CD4-positive, alpha-beta T cell treated with Interleukin-15 for 1 hour (primary cell): Measurements from ENCODE around the gene PLCB2.

Experiments
- DNase-seq: peaks from one replicate; pipeline ENCODE4 v3.0.0-alpha.2; 2020

The PLCB2 gene

GRCh38 chr15:40307421-40308211 is at the start of gene PLCB2:
PLCB2 (minus strand) TSS chr15:40307935; CDS start chr15:40307672, 263 bp downstream.
- DNase-seq = peak; percentile 70

- DNase-seq = no peak
These were observed 49.5 kb upstream of the PLCB2 start for GRCh38 chr15:40357246-40357645.

- DNase-seq = no peak
These were observed 48.3 kb upstream of the PLCB2 start for GRCh38 chr15:40355976-40356585.

GRCh38 chr15:40354408-40355171 is 46.9 kb upstream of the PLCB2 start:
- DNase-seq = no peak

GRCh38 chr15:40353697-40354096 is 46.0 kb upstream of the PLCB2 start:
- DNase-seq = no peak

GRCh38 chr15:40352281-40352901 is 44.7 kb upstream of the PLCB2 start:
- no peak for DNase-seq

GRCh38 chr15:40349163-40349562 is 41.4 kb upstream of the PLCB2 start:
- no peak for DNase-seq

- DNase-seq = no peak
These were observed 40.7 kb upstream of the PLCB2 start for GRCh38 chr15:40348474-40348870.

- no peak for DNase-seq
These were observed 40.1 kb upstream of the PLCB2 start for GRCh38 chr15:40347559-40348473.

- no peak for DNase-seq
These were observed 39.1 kb upstream of the PLCB2 start for GRCh38 chr15:40346579-40347558.

- no peak for DNase-seq
These were observed 38.3 kb upstream of the PLCB2 start for GRCh38 chr15:40345867-40346578.

- DNase-seq = no peak
These were observed 37.6 kb upstream of the PLCB2 start for GRCh38 chr15:40345225-40345866.

GRCh38 chr15:40344631-40345120 is 36.9 kb upstream of the PLCB2 start:
- DNase-seq = peak; percentile 75

GRCh38 chr15:40344217-40344616 is 36.5 kb upstream of the PLCB2 start:
- no peak for DNase-seq

GRCh38 chr15:40343512-40343911 is 35.8 kb upstream of the PLCB2 start:
- peak; percentile 35 for DNase-seq

GRCh38 chr15:40342416-40343320 is 34.9 kb upstream of the PLCB2 start:
- DNase-seq = no peak

GRCh38 chr15:40340740-40341400 is 33.1 kb upstream of the PLCB2 start, which contains the start of gene CCDC9B:
CCDC9B (minus strand) TSS chr15:40340939; CDS start chr15:40340819, 120 bp downstream.
- peak; percentile 36 for DNase-seq
